NCI-H2081 treated with DMSO at 0.1 percent for 48 hours (cell line): ENCODE results near the gene TFIP11.
A peak's percentile ranks its signal among the peaks of the same experiment; 100 is the strongest.

Source experiments
- DNase-seq: peaks from one replicate; lab custom pipeline; 2025; lab: John Stamatoyannopoulos, UW

TFIP11 gene

DNA sequence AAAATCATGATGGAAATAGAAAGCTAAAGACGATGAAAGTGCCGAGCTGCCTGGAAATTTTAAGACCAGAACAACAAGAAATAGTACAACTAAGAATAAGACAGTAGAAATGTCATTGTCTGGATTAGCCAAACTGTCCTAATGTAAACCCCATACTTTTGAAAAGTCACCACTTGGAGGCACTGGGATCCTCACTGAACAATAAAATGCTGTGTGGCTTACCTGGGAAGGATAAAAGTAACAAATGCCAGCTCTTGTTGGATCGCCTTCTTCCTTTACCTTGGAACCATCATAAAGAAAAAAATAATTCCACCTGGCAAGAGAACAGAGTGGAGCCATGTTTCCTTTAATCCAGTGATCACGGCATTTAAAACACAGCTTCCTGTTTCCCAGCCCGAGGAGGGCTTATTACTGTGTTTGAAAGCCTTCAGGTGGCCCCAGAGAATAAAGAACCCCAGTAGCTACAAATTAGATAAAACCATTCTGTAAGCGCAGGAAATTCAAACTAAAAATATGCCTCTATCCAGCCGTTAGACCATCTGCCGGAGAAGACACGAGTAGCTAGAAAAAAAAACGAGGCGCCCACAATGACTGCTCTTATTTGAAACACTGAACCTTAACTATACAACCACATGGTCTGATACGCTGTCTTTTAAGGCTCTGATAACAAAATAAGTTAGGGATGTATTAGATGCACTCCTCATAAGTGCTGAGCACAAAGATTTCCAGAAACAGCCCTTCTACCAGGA, 33.1 kb downstream of the TFIP11 start:
- peak; percentile 59 for DNase-seq

DNA sequence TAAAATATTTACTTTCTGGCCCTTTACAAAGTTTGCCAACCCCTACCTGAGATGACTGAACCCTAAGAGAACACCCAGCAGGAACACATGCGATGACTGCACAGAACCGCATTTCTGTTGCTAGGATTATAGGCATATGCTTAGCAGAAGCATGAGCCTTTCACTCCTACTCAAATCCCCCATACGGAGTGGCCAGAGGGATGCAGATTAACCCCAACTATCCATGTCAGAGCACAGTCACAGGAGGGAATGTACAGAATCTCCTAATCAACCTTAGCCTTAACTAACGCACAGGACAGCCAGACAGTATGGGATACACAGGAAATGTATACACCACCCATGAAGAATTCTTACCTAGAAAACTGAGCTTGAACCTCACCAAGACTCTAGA, 34.9 kb downstream of the TFIP11 start:
- DNase-seq, result no peak

DNA sequence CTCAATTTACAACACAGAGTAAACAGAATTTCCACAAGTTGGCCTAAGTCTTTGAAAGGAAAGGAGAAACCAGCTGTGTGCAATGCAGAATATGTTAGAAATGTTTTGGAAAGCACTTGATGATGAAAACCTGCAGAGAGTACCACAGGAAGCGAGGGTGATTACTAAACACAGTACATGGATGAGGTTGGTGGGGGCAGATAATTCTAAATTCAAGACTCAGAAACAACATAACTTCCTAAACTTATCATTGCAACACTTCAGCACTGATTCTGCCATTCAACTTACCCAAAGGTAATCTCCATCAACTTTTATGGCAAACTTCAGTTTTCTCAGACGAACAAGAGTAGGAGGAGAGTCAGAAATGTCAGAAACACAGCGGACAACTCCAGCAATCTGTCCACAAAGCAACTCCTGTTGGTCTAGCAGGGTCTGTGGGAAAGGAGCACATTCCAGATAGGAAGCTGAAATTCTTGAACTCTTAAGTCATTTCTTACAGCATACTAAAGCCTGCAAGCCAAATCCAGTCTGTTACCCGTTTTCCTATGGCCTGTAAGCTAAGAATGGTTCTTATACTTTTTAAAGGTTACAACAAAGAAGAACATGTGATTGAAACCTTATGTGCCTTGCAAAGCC, 35.5 kb downstream of the TFIP11 start:
- no peak for DNase-seq

DNA sequence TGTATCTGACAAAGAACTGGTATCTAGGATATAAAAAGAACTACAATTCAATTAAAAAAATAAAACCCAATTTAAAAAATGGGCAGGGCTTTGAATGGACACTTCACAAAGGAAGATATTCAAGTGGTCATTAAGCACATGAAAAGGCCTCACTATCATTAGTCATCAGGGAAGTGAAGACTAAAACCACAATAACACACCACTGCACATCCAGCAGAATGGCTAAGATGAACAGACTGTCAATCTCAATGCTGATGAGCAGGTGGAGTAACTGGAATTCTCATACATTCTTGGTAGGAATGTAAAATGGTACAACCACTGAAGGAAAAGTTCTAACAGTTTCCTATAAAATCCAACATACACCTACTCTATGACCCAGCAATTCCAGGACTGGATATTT, 37.6 kb downstream of the TFIP11 start:
- DNase-seq, result no peak

DNA sequence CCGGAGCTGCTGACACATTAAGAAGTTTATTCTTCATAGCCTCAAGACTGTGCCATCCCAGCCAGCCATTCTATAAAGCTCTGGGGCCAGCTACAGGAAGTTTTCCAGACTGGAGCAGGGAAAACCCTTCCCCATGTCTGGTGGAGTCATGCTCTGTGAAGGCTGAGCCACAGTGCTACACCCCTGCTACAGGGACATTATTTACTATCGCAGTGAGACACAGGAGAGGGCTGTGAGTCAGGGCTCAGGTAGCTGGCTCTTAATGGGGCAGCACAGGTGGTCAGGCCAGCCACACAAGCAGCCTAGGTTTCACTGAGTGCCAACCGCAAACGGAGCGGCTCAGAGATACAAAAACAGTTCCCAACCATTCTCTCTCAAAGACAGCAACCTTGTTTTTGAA, 40.8 kb downstream of the TFIP11 start:
- no peak for DNase-seq

DNA sequence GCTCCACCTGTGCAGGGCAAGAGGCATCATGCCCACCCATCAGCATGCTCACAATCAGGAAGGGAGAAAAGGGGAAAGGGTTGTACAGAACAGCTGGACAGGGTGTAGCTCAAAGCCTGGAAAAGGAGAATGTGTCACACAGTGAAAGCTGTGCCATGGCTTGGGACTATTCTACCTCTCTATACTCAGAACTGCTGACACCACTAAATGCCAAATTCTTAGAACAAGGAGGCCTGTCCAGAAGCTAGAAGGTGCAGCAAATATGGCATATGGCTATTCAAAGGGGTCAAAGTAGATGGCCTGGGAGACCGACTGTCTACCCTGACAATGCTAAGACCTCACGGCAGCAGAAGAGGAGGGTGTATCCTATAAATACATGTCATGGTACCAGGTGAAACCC, 41.5 kb downstream of the TFIP11 start:
- DNase-seq, result no peak

DNA sequence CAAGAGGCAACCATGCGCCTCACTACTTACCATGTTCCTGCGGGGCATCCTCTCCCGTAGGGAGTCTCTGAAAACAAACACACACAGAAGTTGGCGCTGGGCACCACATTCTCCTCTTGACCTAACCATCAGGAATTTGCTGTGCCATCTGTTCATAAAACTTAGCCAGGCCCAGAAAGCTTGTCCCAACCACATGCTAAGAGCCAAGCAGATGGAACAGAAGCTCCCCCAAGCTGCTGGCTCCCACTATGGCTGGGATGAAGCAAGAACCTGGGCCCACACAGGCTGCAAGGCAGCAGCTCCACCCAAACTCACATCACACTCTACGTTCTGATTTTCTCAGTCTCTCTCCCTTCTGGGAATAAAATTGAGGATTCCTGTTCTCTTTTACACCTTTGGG, 46.1 kb downstream of the TFIP11 start:
- DNase-seq, result no peak

DNA sequence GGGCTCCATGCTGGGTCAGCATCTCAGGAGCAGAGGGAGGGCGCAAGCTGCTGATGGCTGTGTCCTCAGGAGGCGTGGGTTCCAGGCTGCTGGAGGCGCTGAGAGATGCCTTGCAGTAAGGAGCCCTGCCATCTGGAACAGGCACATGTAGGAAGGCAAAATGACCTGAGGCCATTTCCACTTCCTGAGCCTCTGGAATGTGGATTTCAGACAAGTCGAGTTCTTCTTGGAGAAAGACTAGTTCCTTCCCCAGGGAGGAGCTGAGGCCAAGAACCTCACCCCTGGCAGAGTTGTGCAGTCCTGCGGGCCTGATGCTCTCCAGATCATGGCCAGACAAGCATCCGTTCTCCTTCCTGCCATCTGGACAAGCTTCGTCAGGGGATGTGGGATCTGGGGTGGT, 48.0 kb downstream of the TFIP11 start:
- DNase-seq, result no peak

DNA sequence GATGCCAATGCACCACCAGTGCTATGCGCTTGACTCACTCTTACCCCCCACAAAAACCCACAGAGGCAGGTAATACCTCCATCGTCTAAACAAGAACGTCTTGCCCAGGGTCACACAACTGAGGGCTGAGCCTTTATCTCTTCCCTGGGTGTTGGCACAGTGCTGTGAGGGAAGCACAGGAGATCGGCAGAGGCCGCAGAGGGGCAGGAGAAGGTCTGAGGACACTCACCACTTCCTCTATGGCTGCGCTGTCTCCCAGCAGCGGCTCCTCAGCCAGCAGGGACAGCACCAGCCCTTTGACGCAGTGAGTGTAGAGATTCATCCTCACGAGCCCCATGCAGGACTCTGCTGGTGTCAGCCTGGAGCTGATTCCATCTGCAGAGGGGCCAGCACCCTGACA, 48.6 kb downstream of the TFIP11 start:
- DNase-seq, result no peak

DNA sequence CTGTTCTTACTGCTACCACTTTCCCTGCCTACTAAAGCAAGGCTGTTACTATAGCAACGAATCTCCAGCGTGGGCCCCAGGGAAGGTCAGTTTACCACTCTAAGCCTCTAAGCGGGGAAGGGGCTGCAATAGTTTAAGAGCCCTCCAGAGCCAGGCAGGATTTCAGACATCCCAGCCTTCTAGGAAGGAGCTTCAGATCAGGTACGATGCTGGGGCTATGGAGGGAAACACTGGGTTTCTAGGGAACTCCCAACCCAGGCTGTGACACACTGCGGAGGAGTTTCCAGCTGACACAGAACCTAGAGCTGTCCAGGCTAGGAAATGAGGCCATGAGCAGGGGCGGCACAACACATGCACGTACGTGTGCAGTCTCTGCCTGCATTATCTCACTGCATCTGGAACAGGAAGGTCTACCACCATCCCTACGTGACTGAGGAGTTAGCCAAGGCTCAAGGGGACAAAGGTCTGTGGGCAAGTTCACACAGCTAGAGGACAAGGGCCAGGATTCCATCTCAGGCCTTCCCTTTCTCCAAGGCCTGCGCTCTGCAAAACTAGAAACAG, 49.1 kb downstream of the TFIP11 start:
- no peak for DNase-seq

DNA sequence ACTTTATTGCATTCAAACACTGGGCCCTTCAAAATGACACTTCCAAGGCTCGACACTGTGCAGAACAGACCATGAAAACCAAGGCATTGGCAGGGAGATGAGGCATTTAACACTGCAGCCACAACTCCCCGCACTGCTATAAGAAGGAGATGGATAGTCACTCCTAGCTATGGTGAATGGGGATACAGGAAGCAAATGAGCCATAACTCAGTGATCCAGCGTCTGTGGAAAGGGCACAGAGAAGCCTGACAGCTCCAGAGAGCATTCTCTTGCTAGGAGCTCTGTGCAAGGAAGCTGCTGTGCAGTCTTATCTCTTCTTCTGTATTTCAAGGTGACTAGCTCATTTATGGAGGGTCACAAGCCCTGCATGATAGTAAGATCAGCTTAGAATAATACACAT, 49.6 kb downstream of the TFIP11 start:
- no peak for DNase-seq

DNA sequence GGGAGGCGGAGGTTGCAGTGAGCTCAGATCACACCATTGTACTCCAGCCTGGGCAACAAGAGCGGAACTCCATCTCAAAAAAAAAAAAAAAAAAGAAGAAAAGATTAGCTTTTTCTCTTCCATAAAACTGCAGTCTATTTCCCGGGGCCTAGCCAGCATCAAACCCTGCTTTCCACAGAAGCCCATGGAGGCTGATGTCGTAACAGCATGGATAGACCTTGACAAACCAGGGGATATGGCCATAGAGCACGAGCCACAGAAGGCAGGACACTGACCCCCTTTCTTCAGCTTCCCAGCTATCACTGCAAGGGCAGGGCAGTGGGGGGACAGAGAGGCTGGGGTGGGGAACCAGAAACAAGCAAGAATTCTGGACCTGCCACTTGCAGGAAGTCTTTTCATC, 50.2 kb downstream of the TFIP11 start:
- no peak for DNase-seq

DNA sequence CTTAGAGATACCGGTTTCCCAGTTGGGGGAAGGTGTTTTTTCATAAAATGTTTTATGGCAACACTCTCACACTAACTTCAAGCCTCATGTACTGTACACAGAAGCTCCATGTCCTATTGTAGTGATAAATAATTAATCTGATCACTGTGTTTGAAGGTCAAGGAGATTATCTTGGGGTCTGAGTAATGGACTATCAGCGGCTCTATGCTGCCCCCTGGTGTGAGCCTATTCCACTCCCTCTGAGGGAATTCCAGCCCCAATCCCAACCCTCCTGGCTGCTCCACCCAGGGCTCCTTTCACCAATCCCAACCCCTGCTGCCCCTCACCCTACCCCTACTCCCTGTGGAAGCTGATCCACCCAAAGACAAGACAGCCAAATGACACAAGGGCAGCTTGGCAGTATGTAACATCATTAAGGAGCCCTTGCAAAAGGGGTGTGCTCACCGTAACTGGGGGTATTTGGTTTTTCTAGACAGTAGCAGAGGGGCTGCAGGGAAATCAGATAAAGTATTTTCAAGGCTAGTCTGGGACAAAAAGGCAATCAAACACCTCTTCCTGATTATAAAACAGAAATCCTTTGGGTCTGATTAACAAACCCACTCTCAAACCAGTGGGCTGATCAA, 51.0 kb downstream of the TFIP11 start:
- DNase-seq, result no peak

DNA sequence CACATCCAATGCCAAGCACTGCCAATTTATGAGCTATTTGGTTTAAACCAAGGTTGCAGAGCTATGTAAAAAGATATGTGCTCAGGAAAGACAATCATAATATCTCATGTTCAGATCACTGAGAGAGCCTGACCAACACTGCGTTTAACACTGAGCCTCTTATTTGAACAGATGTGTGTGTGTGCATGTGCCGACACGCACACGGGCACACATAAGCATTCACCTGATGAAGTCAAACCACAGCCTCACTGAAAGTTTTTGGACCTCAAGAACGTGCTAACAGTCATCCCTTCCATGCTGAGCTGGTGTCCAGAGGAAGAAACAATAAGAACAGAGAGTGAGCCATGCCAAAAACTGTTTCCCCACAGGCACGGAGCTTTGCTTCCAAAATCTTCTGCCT, 52.1 kb downstream of the TFIP11 start:
- DNase-seq, result no peak

DNA sequence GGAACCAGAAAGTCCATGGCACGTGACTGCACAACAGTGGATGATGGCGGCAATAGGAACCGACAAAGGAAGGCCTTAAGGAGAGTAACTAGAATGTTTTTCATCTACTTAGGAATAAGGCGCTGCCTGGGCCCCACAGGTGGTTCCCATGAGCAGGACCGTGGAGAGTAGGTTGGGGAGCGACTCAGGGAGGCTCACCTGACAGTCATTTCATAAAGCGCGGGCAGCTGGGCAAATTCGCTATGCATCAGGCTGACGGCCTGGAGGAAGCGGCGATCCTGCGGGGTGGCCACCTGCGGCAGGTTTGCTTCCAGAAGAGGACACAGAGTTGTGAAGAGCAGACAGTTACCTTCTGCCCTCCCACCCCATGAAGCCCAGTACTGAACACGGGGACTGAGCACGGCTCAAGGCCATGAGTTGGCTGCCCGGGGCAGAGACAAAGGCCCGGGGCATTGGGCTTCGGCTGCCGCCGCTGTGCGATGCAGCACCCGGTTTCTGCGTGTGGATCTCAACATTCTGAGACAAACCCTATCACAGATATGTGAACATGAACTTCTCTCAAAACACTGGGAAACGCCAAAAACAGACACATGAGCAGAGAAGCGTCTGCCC, 54.5 kb downstream of the TFIP11 start:
- DNase-seq, result no peak

DNA sequence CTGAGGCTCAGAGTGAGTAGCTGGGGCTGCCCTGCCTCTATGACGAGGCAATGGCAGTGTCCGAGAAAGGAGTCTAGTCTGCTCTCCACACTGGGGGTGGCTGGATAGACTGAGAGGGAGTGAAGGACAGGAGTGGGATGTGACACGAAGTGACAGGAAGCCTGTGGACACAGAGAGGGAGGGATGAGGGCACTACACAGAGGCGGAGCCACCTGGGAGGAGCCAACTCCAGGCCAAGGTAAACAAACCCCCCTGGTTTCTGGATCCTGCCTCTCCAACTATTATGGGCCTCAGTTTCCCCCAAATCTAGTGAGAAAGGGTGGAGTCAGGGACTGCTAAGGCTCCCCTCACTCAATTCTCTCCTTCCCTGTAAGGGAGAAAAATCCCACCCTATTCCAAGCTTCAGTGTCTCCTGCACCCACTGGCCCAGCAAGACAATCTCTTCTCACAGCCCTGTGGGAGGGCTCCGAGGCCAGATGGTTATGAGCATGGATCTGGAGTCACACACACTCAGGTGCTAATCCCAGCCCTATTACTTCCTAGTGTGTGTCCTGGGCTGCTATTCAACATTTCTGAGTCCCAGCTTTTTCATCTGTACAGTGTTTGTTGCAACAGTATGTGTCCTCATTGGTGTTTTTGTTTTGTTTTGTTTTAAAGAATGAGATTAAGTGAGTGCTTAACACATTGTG, 58.3 kb downstream of the TFIP11 start:
- DNase-seq, result no peak

DNA sequence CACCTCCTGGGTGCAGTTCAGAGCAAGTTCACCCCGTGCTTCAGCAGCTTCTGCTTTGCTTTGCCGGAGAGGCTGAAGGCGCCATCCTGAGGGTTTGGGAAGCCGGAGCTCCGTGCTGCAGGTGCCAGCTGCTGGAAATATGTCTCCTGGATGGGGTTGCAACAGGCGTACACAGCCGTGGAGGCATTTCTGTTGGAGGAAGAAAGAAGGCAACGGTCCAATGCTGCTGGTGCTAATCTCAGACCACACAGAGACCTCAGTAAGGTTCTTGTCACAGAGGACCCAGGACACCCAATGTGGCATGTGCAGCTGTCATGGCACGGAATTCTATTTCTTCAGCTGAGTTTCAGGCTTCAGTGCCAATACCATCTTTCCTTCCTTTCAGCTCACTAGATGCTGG, 59.1 kb downstream of the TFIP11 start:
- DNase-seq, result no peak

DNA sequence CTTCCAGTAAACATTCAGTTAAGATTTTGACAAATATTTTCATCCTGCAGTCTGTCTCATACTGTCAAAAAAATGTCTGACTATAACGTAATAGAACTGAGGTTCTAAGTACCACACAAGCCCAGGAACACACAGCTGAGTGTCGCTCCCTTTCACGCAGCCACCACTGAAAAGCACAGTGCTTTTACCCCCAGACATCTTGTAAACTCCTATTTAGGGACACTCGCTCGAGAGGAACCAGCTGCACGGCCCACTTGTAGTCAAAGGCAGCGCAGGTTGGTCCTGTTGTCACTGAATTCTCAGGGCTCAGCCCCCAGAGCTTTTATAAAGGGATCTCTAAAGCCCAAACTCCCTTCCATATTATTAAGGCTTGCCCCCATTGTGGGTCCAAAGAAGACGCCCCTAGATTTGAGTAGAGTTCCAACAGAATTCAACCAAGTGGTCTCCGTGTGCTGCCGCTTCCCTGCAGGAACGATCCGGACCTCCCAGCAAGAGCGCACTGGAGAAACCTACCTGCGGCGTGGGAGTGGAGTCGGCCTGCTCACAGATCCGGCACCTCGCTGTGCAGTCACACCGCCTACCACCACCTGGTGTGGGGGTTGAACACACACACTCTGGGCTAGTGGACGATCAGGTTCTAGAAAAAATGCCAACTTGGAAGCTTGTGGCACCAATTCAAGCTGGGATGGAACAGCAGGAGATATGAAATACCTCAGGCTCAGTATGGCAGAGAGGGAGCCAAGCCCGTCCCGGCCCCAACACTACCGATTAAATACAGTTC, 59.8 kb downstream of the TFIP11 start:
- no peak for DNase-seq

DNA sequence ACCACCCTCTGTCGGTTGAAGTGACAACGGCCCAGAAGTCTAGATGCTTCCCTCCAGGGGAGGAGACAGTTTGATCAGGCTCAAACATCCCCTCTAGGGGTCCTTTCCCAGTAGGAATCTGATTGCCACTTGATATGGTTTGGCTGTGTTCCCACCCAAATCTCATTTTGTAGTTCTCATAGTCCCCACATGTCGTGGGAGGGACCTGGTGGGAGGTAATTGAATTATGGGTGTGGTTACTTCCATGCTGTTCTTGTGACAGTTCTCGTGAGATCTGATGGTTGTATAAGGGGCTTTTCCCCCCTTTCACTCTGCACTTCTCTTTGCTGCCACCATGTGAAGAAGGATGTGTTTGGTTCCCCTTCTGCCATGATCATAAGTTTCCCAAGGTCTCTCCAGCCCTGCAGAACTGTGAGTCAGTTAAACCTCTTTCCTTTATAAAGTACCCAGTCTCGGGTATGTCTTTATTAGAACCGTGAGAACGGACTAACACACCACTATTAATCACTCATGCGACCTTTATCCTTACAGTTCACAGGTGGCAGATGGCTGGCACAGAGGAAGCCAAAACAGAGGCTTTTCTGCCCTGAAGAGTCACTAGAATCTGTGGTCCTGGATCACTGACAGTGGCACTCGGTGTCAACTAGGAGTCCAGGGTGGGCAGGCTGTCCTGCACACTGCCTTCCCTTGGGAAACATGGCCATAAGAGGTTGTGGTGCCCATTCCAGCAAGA, 61.7 kb downstream of the TFIP11 start:
- no peak for DNase-seq

DNA sequence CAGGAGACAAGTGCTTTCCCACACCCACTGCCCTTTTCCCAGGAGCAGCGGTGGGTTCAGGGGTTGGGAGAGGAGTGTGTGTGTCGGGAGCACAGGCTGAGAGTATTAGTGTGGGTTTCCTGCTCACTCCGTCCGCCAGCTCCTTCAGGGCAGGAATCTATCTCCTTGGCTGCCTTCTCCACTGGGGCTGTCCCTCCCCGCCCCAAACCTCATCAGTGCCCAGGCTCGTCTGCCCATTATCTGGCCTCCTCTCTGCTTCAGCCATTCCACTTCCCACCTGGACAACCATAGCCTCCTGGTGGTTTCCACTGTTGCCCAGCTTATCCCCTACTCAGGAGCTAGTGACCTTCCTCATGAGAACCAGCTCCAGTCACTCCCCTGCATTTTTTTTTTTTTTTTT, 63.3 kb downstream of the TFIP11 start:
- no peak for DNase-seq

DNA sequence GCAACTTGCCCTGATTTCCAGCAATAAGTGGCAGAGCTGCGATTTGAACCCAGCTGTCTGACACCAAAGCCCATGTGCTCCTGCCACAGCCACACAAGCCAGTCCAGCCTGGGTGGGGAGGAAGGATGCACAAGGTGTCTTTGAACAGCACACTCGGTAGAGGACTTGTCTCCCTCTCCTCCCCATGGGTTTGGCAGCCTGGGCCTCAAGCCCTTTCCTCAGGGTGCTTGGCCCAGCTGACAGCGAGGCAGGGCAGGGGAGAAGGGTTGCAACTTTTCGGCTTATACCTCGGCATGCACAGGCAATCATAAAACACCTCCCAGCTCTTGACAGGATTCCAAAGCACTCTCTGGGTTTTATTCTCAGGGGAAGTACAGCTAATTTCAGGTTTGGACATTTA, 63.9 kb downstream of the TFIP11 start:
- DNase-seq, result no peak
